CD4-positive, CD25-positive, alpha-beta regulatory T cell (primary cell): ENCODE results near the gene RALGAPA1. TPM values are rescaled to one million over a fixed set of nuclear protein-coding genes. Genes with fewer than 3 reads are reported as not detected.
"Not testable (repeated sequence)": the region's sequence is repeated elsewhere in the genome, so short reads cannot be mapped to it uniquely, and the experiment has no call there.

Source experiments
- ATAC-seq, 2 donors: fragments of 150-1000 bp; cut with Tn5 transposase; one replicate each; pipeline ENCODE4 v1.10.0; 2021; ENCODE audit warnings: low read depth in 2 of 2, moderate number of reproducible peaks in 2 of 2, moderate library complexity in 1 of 2
- DNase-seq, 3 donors: peaks; one replicate each; pipeline versions ENCODE4 v3.0.0 to v3.0.0-alpha.2; 2012 to 2022; ENCODE audit warnings: mixed read lengths in 1 of 3
- H3K27ac ChIP-seq: one replicate; pipeline ENCODE4 v1.7.0; 2013; ENCODE audit warnings: mild to moderate bottlenecking, low read length; ENCODE audit not compliant: insufficient read depth, poor library complexity, severe bottlenecking
- H3K27me3 ChIP-seq: one replicate; pipeline ENCODE4 v1.7.0; 2013; ENCODE audit warnings: low read length; ENCODE audit not compliant: control insufficient read depth, insufficient read depth
- H3K36me3 ChIP-seq: one replicate; pipeline ENCODE4 v1.7.0; 2013; ENCODE audit warnings: mild to moderate bottlenecking, low read length, moderate library complexity; ENCODE audit not compliant: control insufficient read depth, insufficient read depth
- H3K4me1 ChIP-seq: 2 replicates; pipeline ENCODE4 v1.7.0; 2013; ENCODE audit warnings: mild to moderate bottlenecking, low read length; ENCODE audit not compliant: insufficient read depth, control insufficient read depth, poor library complexity, severe bottlenecking
- H3K4me3 ChIP-seq: one replicate; pipeline ENCODE4 v1.7.0; 2013; ENCODE audit warnings: low read depth, mild to moderate bottlenecking, low read length, moderate library complexity
- H3K9me3 ChIP-seq, 2 experiments: 1 replicate in 1 of 2; 2 replicates in 1 of 2; pipeline ENCODE4 v1.7.0; 2013; ENCODE audit warnings: low read length in 2 of 2, mild to moderate bottlenecking in 1 of 2, moderate library complexity in 1 of 2; ENCODE audit not compliant: control insufficient read depth in 2 of 2
- H3K27ac Mint-ChIP-seq, 3 donors: one replicate each; pipeline ENCODE4 v1.8.0; 2020 to 2022; ENCODE audit warnings: mild to moderate bottlenecking in 3 of 3, mixed read lengths in 3 of 3, moderate library complexity in 2 of 3
- H3K27me3 Mint-ChIP-seq: one replicate; pipeline ENCODE4 v1.8.0; 2022; ENCODE audit warnings: mild to moderate bottlenecking, mixed read lengths
- H3K36me3 Mint-ChIP-seq: one replicate; pipeline ENCODE4 v1.8.0; 2020; ENCODE audit warnings: mixed read lengths
- H3K4me1 Mint-ChIP-seq, 4 donors: one replicate each; pipeline ENCODE4 v1.8.0; 2020 to 2022; ENCODE audit warnings: mixed read lengths in 4 of 4, mild to moderate bottlenecking in 1 of 4
- H3K4me3 Mint-ChIP-seq, 4 donors: one replicate each; pipeline ENCODE4 v1.8.0; 2020 to 2022; ENCODE audit warnings: mild to moderate bottlenecking in 4 of 4, mixed read lengths in 4 of 4, moderate library complexity in 3 of 4
- H3K9me3 Mint-ChIP-seq, 7 donors: one replicate each; pipeline ENCODE4 v1.8.0; 2020 to 2022; ENCODE audit warnings: mixed read lengths in 7 of 7, mild to moderate bottlenecking in 3 of 7, moderate library complexity in 2 of 7
- polyA plus RNA-seq, 4 donors: library from polyadenylated mRNA; unstranded; fragments of 300-500 nt; fragmentation: Illumina TruSeq; gene quantifications; one replicate each; pipeline ENCODE4 v1.2.3, GENCODE V29; 2021
- total RNA-seq: library from RNA; stranded (reverse); gene quantifications from one replicate; pipeline ENCODE4 v1.2.3, GENCODE V29; 2022

RALGAPA1 gene
- total and polyA plus RNA-seq, 5 donors from 2014 or later: 14.0 to 93.6 (median 20.3) TPM

- Histone ChIP-seq H3K4me3 (no peak overlapping the region), H3K27me3 (no peaks in the 10 kb centered on the region), H3K36me3 (peaks cover 32% of the 10 kb centered on the region), H3K9me3 (no peaks in the 10 kb centered on the region), H3K27ac (no peak overlapping the region), H3K4me1 (no peaks in the 10 kb centered on the region)
- Mint-ChIP-seq H3K9me3 (no peaks in the 10 kb centered on the region), H3K4me3 (no peak overlapping the region), H3K27me3 (no peaks in the 10 kb centered on the region), H3K36me3 (peaks cover 33% of the 10 kb centered on the region), H3K4me1 (peaks cover 3 to 18% (median 10%) of the 10 kb centered on the region in 4 donors), H3K27ac (peak overlapping the region in 1 of 3 donors; percentile 53)
- DNase-seq (no peak), ATAC-seq (no peak)
Measured at GRCh38 chr14:35741345-35742031, 67.6 kb downstream of the RALGAPA1 start.

DNA sequence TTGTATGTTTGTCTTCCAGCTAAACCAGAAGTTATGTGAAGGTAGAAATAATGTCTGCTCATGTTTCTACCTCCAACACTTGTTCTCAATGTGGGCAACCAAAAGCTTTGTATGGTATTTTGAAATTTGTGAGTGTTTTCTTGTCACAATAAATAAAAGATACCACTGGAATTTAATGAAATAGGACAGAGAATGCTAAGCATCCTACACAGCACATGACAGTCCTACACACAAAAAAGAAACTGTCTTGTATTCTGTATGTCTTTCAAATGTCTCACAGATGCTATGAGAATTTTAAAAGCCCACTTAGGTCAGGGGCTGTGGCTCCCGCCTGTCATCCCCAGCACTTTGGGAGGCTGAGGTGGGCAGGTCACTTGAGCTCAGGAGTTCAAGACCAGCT, 68.9 kb downstream of the RALGAPA1 start:
- no peak overlapping the region for H3K4me3 ChIP-seq
- H3K36me3 ChIP-seq: peaks cover 30% of the 10 kb centered on the region
- Mint-ChIP-seq H3K4me3 (no peak overlapping the region), H3K36me3 (peaks cover 40% of the 10 kb centered on the region), H3K27ac (no peak overlapping the region), H3K4me1 (peaks cover 3 to 18% (median 11%) of the 10 kb centered on the region in 4 donors), H3K27me3 (no peaks in the 10 kb centered on the region), H3K9me3 (peaks cover 0 to 3% (median 0%) of the 10 kb centered on the region in 7 donors)
- H3K27me3 ChIP-seq: no peaks in the 10 kb centered on the region
- H3K4me1 ChIP-seq: no peaks in the 10 kb centered on the region
- H3K27ac ChIP-seq: no peak overlapping the region
- no peaks in the 10 kb centered on the region for H3K9me3 ChIP-seq
- ATAC-seq: no peak
- no peak for DNase-seq

DNA sequence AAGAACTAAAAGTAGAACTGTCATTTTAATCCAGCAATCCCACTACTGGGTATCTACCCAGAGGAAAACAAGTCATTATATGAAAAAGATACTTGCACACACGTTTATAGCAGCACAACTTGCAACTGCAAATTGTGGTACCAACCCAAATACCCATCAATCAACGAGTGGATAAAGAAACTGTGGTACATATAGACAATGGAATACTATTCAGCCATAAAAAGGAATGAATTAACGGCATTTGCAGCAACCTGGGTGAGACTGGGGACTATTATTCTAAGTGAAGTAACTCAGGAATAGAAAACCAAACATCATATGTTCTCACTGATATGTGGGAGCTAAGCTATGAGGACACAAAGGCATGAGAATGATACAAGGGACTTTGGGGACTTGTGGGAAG, 73.9 kb downstream of the RALGAPA1 start:
- Mint-ChIP-seq H3K4me1 (peaks cover 13 to 32% (median 22%) of the 10 kb centered on the region in 4 donors), H3K36me3 (peaks cover 53% of the 10 kb centered on the region)
- not testable (repeated sequence) for ATAC-seq, H3K27ac ChIP-seq, H3K4me1 ChIP-seq, H3K4me3 ChIP-seq, H3K27ac Mint-ChIP-seq, H3K27me3 Mint-ChIP-seq, H3K9me3 Mint-ChIP-seq, H3K4me3 Mint-ChIP-seq, DNase-seq, H3K27me3 ChIP-seq, H3K9me3 ChIP-seq
- peaks cover 27% of the 10 kb centered on the region for H3K36me3 ChIP-seq

- DNase-seq, H3K4me3 ChIP-seq, H3K9me3 Mint-ChIP-seq, ATAC-seq, H3K27ac ChIP-seq, H3K27me3 Mint-ChIP-seq, H3K4me1 ChIP-seq, H3K9me3 ChIP-seq, H3K4me3 Mint-ChIP-seq, H3K27me3 ChIP-seq: not testable (repeated sequence)
- Mint-ChIP-seq H3K36me3 (peaks cover 55% of the 10 kb centered on the region), H3K27ac (peak overlapping the region in 1 of 3 donors; percentile 11), H3K4me1 (peaks cover 13 to 28% (median 20%) of the 10 kb centered on the region in 4 donors)
- peaks cover 35% of the 10 kb centered on the region for H3K36me3 ChIP-seq
Measured at GRCh38 chr14:35733510-35733909, 75.6 kb downstream of the RALGAPA1 start.

DNA sequence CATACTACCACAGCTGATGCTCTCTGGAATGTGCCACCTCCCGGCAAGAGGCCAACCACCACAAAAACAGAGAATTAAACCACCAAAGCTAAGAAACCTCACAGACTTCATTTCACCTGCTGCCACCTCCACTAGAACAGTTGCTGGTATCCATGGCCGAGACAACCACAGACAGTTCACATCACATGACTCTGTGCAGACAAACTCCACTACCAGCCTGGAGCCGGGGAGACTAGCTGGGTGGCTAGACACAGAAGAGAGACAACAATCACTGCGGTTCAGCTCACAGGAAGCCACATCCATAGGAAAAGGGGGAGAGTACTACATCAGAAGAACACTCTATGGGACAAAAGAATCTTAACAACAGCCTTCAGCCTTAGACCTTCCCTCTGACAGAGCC, 78.2 kb downstream of the RALGAPA1 start:
- ATAC-seq (no peak), DNase-seq (no peak)
- Mint-ChIP-seq H3K4me3 (no peak overlapping the region), H3K27me3 (no peaks in the 10 kb centered on the region), H3K36me3 (peaks cover 57% of the 10 kb centered on the region), H3K27ac (peak overlapping the region in 1 of 3 donors; percentile 28), H3K9me3 (peaks cover 0 to 3% (median 0%) of the 10 kb centered on the region in 7 donors), H3K4me1 (peaks cover 13 to 28% (median 20%) of the 10 kb centered on the region in 4 donors)
- H3K9me3 ChIP-seq: no peaks in the 10 kb centered on the region
- no peak overlapping the region for H3K27ac ChIP-seq
- no peaks in the 10 kb centered on the region for H3K4me1 ChIP-seq
- H3K27me3 ChIP-seq: no peaks in the 10 kb centered on the region
- H3K4me3 ChIP-seq: no peak overlapping the region
- H3K36me3 ChIP-seq: peaks cover 30% of the 10 kb centered on the region

GRCh38 chr14:35727764-35728163, 81.3 kb downstream of the RALGAPA1 start:
- Mint-ChIP-seq H3K27ac (no peak overlapping the region), H3K27me3 (no peaks in the 10 kb centered on the region), H3K4me3 (no peak overlapping the region), H3K4me1 (peaks cover 8 to 16% (median 12%) of the 10 kb centered on the region in 4 donors), H3K9me3 (no peaks in the 10 kb centered on the region), H3K36me3 (peaks cover 47% of the 10 kb centered on the region)
- Histone ChIP-seq H3K27me3 (no peaks in the 10 kb centered on the region), H3K36me3 (peaks cover 25% of the 10 kb centered on the region), H3K9me3 (no peaks in the 10 kb centered on the region), H3K4me3 (no peak overlapping the region), H3K27ac (no peak overlapping the region), H3K4me1 (no peaks in the 10 kb centered on the region)
- DNase-seq: no peak
- no peak for ATAC-seq

GRCh38 chr14:35725930-35726329, 83.2 kb downstream of the RALGAPA1 start:
- no peak for DNase-seq
- Histone ChIP-seq H3K27ac (no peak overlapping the region), H3K4me3 (no peak overlapping the region), H3K9me3 (no peaks in the 10 kb centered on the region), H3K4me1 (no peaks in the 10 kb centered on the region), H3K36me3 (peaks cover 31% of the 10 kb centered on the region), H3K27me3 (no peaks in the 10 kb centered on the region)
- no peak overlapping the region for H3K4me3 Mint-ChIP-seq
- H3K27ac Mint-ChIP-seq: no peak overlapping the region
- no peaks in the 10 kb centered on the region for H3K27me3 Mint-ChIP-seq
- peaks cover 0 to 7% (median 5%) of the 10 kb centered on the region in 4 donors for H3K4me1 Mint-ChIP-seq
- no peak for ATAC-seq
- H3K9me3 Mint-ChIP-seq: no peaks in the 10 kb centered on the region
- peaks cover 46% of the 10 kb centered on the region for H3K36me3 Mint-ChIP-seq

DNA sequence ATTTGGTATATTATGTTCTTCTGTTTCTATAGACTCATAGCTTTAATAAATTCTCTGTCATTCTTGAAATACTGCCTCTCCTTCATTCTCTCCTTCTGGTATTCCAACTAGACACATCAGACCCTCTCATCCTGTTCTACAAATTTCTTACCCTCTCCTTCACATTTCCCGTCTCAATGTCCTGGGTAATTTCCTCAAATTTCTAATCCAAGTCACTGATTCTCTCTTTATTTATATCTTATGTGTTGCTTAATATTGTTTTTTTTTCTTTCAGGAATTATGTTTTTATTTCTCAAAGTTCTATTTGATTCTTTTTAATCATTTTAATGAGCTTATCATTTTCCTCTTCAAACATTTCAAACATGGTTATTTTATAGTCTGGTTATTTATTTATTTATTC, 94.0 kb downstream of the RALGAPA1 start:
- no peaks in the 10 kb centered on the region for H3K9me3 ChIP-seq
- H3K4me3 ChIP-seq: no peak overlapping the region
- peaks cover 0 to 11% (median 1%) of the 10 kb centered on the region in 4 donors for H3K4me1 Mint-ChIP-seq
- H3K27me3 Mint-ChIP-seq: no peaks in the 10 kb centered on the region
- ATAC-seq: no peak
- DNase-seq: no peak
- H3K4me3 Mint-ChIP-seq: no peak overlapping the region
- peaks cover 45% of the 10 kb centered on the region for H3K36me3 ChIP-seq
- H3K27ac ChIP-seq: no peak overlapping the region
- no peaks in the 10 kb centered on the region for H3K4me1 ChIP-seq
- peaks cover 0 to 1% (median 0%) of the 10 kb centered on the region in 7 donors for H3K9me3 Mint-ChIP-seq
- H3K27me3 ChIP-seq: no peaks in the 10 kb centered on the region
- H3K36me3 Mint-ChIP-seq: peaks cover 50% of the 10 kb centered on the region
- no peak overlapping the region for H3K27ac Mint-ChIP-seq
